ENCODE results near the gene CCL7. TPM values are rescaled to one million over a fixed set of nuclear protein-coding genes. Genes with fewer than 3 reads are reported as not detected.
A peak's percentile ranks its signal among the peaks of the same experiment; 100 is the strongest.

CCL7 gene
- total RNA-seq: not detected
- total RNA-seq (2013): not detected
- total RNA-seq: 0 to 2.9 (median 0) reads per million in 29 experiments

DNA sequence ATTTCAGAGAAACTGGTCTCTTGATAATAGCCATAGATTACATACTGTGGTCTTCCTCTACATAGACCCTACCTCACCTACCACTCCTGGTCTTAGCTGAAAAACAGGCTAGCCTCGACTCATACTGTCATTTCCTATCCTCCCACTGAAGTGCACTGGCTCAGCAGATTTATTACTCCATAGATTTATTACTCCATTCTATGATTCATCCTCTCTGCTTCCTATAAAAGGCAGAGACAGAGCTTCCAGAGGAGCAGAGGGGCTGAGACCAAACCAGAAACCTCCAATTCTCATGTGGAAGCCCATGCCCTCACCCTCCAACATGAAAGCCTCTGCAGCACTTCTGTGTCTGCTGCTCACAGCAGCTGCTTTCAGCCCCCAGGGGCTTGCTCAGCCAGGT, at the start of gene CCL7:
CCL7 (plus strand) TSS at position 253 of the 400 bp plus-strand sequence; CDS start at position 323, 70 bp downstream.
- no peak within 1 kb of the TSS for H3K27ac ChIP-seq (ENCODE audit: low read length)
- no peak within 1 kb of the TSS for H3K4me3 Mint-ChIP-seq
- H3K27me3 Mint-ChIP-seq: peaks cover 41 to 61% of the 10 kb centered on the region in 2 donors
- no peaks in the 10 kb centered on the region for H3K36me3 Mint-ChIP-seq
- WGBS (ENCODE audit: insufficient coverage): 0% methylated on average over 1 of the region's 1 CpG
- H3K4me1 Mint-ChIP-seq: no peaks in the 10 kb centered on the region
- ChIA-PET CTCF (no interaction called here), POLR2A (no interaction called here)
- ATAC-seq (replicated peaks in 1 of 4) (no peak), DNase-seq (no peak)
- no peak within 1 kb of the TSS for H3K27ac Mint-ChIP-seq
- no peaks in the 10 kb centered on the region for H3K9me3 Mint-ChIP-seq
- H3K36me3 ChIP-seq (ENCODE audit: control insufficient read depth in 2 of 2, extremely low read depth in 1 of 2, insufficient read depth in 1 of 2, low read length in 1 of 2): no peaks in the 10 kb centered on the region
- H3K9me3 ChIP-seq: no peaks in the 10 kb centered on the region
- peaks cover 0 to 10% of the 10 kb centered on the region in 2 experiments for H3K27me3 ChIP-seq (replicated peaks in 1 of 2; ENCODE audit: control insufficient read depth in 2 of 2, extremely low read depth in 1 of 2, insufficient read depth in 2 of 2, low read length in 1 of 2)
- H3K4me1 ChIP-seq (ENCODE audit: control insufficient read depth in 1 of 2, extremely low read depth in 1 of 2, insufficient read depth in 2 of 2, low read length in 2 of 2): no peaks in the 10 kb centered on the region
- no peak within 1 kb of the TSS for H3K4me3 ChIP-seq (ENCODE audit: control insufficient read depth in 1 of 2, extremely low read depth in 1 of 2, low read length in 1 of 2)

DNA sequence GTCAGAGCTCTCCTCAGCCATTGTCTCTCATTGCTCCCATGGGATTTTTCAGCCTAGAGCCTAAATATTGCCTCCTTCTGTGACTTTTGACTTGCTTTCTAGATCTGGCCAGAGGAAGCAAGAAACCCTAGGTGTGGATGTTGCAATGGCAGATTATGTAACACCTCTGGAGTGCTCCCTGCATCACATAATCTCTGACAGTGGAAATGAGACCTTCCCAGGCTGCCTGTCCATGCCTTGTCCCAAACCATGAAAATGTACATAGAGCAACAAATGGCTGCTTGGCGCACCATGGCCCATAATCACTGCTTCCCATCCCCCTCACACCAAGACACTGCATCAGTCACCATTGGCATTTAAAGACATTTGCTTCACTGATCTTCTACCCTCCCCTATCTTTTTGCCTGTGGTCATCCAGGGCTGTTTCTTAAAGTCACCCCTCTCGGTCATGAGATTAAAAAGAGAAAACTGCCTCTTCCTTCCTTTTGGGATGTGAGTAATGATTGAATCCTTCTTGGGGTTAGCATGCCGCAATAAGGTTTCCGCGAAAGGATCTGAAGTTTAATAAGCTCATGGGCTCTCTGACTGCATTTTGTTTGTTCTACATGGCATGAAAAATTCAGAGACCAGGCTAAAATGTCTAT, 49.1 kb upstream of the CCL7 start:
- POLR2A ChIA-PET: no interaction called here

DNA sequence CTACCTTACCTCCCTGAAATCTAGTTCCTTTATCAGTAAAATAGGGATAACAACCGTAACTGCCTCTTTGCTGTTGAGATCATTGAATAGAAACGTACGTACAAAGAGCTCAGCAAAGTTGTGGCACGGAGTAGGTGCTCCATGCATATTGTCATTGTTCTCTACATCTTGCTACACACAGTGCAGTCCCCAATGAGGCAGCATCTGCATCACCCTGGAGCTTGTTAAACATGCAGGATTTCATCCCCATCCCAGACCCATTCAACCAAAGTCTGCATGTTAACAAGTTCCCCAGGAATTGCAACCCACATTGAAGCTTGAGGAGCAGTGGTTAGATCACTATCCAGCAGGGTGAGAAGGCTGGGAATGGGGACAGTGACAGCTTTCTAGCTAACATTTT, 48.6 kb upstream of the CCL7 start:
- H3K36me3 ChIP-seq (ENCODE audit: control insufficient read depth in 2 of 2, extremely low read depth in 1 of 2, insufficient read depth in 1 of 2, low read length in 1 of 2): no peaks in the 10 kb centered on the region
- peaks cover 0 to 4% of the 10 kb centered on the region in 2 experiments for H3K27me3 ChIP-seq (replicated peaks in 1 of 2; ENCODE audit: control insufficient read depth in 2 of 2, extremely low read depth in 1 of 2, insufficient read depth in 2 of 2, low read length in 1 of 2)
- H3K27ac ChIP-seq (ENCODE audit: low read length): no peak overlapping the region
- WGBS (ENCODE audit: insufficient coverage): 95% methylated on average over 4 of the region's 4 CpGs
- no peaks in the 10 kb centered on the region for H3K9me3 ChIP-seq
- Mint-ChIP-seq H3K27ac (no peak overlapping the region), H3K4me3 (no peak overlapping the region), H3K9me3 (no peaks in the 10 kb centered on the region), H3K4me1 (no peaks in the 10 kb centered on the region), H3K36me3 (no peaks in the 10 kb centered on the region), H3K27me3 (peaks cover 30 to 51% of the 10 kb centered on the region in 2 donors)
- ATAC-seq (replicated peaks in 1 of 4) (no peak), DNase-seq (no peak)
- ChIA-PET CTCF (no interaction called here), POLR2A (no interaction called here)
- H3K4me1 ChIP-seq (ENCODE audit: control insufficient read depth in 1 of 2, extremely low read depth in 1 of 2, insufficient read depth in 2 of 2, low read length in 2 of 2): no peaks in the 10 kb centered on the region
- no peak overlapping the region for H3K4me3 ChIP-seq (ENCODE audit: control insufficient read depth in 1 of 2, extremely low read depth in 1 of 2, low read length in 1 of 2)

More for the DNA sequence above, 49.1 kb upstream of the CCL7 start:
- Mint-ChIP-seq H3K9me3 (peaks cover 0 to 4% (median 0%) of the 10 kb centered on the region in 3 donors), H3K27me3 (peaks cover 34 to 55% of the 10 kb centered on the region in 2 donors), H3K4me1 (no peaks in the 10 kb centered on the region), H3K27ac (peak overlapping the region in 1 of 2 donors; percentile 6), H3K36me3 (no peaks in the 10 kb centered on the region), H3K4me3 (no peak overlapping the region)
- ATAC-seq (replicated peaks in 1 of 4) (no peak), DNase-seq (no peak)
- CTCF ChIA-PET: no interaction called here
- no peak overlapping the region for H3K27ac ChIP-seq (ENCODE audit: low read length)
- H3K4me1 ChIP-seq (ENCODE audit: control insufficient read depth in 1 of 2, extremely low read depth in 1 of 2, insufficient read depth in 2 of 2, low read length in 2 of 2): no peaks in the 10 kb centered on the region
- no peaks in the 10 kb centered on the region for H3K36me3 ChIP-seq (ENCODE audit: control insufficient read depth in 2 of 2, extremely low read depth in 1 of 2, insufficient read depth in 1 of 2, low read length in 1 of 2)
- WGBS (ENCODE audit: insufficient coverage): 91% methylated on average over 1 of the region's 5 CpGs
- H3K4me3 ChIP-seq (ENCODE audit: control insufficient read depth in 1 of 2, extremely low read depth in 1 of 2, low read length in 1 of 2): no peak overlapping the region
- peaks cover 0 to 4% of the 10 kb centered on the region in 2 experiments for H3K27me3 ChIP-seq (replicated peaks in 1 of 2; ENCODE audit: control insufficient read depth in 2 of 2, extremely low read depth in 1 of 2, insufficient read depth in 2 of 2, low read length in 1 of 2)
- no peaks in the 10 kb centered on the region for H3K9me3 ChIP-seq

DNA sequence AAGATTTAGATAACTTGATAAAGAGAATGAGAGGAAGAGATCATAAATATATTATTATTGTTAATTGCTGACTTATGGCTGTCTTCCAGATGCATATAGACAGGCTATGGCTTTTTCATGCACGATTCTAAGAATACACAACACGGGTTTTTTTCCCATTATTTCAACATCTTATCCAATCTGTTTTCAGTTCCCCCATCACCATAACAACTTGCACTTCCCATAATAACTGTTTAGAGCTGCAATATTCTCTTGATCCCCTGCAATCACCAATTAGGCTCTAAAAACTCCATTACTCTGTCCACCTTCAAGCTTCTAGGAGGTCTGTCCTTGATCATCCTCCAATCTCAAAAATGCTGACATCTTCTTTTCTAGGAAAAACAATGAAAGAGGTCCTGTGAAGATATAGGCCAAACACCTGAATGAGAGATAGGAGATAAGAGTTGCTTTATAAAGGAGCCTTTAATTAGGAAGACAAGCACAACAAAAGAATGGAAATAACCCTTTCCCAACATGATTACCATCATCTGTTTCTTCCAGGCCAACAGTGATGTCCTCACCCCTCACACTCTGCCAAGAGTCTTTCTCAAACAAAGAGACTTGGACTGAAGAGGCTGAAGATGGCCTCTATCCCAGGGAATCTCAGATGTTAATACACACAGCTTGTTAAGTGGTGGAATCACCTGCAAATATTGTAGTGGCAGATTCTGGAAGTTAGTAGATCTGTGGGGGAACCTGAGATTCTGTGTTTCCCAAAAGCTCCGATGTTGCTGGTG, 47.1 kb upstream of the CCL7 start:
- Histone ChIP-seq H3K27me3 (replicated peaks in 1 of 2; ENCODE audit: control insufficient read depth in 2 of 2, extremely low read depth in 1 of 2, insufficient read depth in 2 of 2, low read length in 1 of 2) (peaks cover 0 to 3% of the 10 kb centered on the region in 2 experiments), H3K4me1 (ENCODE audit: control insufficient read depth in 1 of 2, extremely low read depth in 1 of 2, insufficient read depth in 2 of 2, low read length in 2 of 2) (no peaks in the 10 kb centered on the region), H3K9me3 (no peaks in the 10 kb centered on the region), H3K27ac (ENCODE audit: low read length) (no peak overlapping the region), H3K4me3 (ENCODE audit: control insufficient read depth in 1 of 2, extremely low read depth in 1 of 2, low read length in 1 of 2) (no peak overlapping the region), H3K36me3 (ENCODE audit: control insufficient read depth in 2 of 2, extremely low read depth in 1 of 2, insufficient read depth in 1 of 2, low read length in 1 of 2) (no peaks in the 10 kb centered on the region)
- H3K4me1 Mint-ChIP-seq: no peaks in the 10 kb centered on the region
- H3K9me3 Mint-ChIP-seq: no peaks in the 10 kb centered on the region
- no peaks in the 10 kb centered on the region for H3K36me3 Mint-ChIP-seq
- WGBS (ENCODE audit: insufficient coverage): 63% methylated on average over 2 of the region's 3 CpGs
- H3K27ac Mint-ChIP-seq: no peak overlapping the region
- ChIA-PET POLR2A (no interaction called here), CTCF (no interaction called here)
- no peak overlapping the region for H3K4me3 Mint-ChIP-seq
- DNase-seq (no peak), ATAC-seq (replicated peaks in 1 of 4) (no peak)
- H3K27me3 Mint-ChIP-seq: peaks cover 24 to 44% of the 10 kb centered on the region in 2 donors

DNA sequence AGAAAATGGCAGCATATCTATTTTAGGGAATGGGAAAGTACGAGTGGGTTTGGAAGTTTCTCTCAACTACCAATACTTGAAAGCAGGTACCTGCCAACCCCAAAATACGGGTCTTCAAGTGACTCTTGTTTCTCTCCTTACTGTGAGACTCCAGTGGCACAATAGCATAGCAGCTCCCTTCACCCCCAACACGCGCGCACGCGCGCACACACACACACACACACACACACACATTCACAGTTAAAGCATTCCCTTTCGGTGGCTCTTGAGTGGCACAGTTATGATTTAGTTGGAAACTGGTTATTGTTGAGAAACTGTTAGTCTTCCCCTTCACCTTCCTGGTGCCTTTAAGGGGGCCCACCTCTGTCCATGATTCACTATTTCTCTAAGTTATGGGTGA, 45.0 kb upstream of the CCL7 start:
- H3K27me3 Mint-ChIP-seq: peaks cover 34 to 41% of the 10 kb centered on the region in 2 donors
- ChIA-PET POLR2A (no interaction called here), CTCF (interaction anchor here in 1 of 2 donors (0.6 kb wide), 1 partner anchor 443 kb away, joined by 3 read pairs; no protein-coding TSS in a partner anchor)
- H3K4me3 ChIP-seq (ENCODE audit: control insufficient read depth in 1 of 2, extremely low read depth in 1 of 2, low read length in 1 of 2): no peak overlapping the region
- H3K27ac Mint-ChIP-seq: no peak overlapping the region
- no peaks in the 10 kb centered on the region for H3K4me1 ChIP-seq (ENCODE audit: control insufficient read depth in 1 of 2, extremely low read depth in 1 of 2, insufficient read depth in 2 of 2, low read length in 2 of 2)
- no peaks in the 10 kb centered on the region for H3K9me3 ChIP-seq
- DNase-seq (no peak), ATAC-seq (replicated peaks in 1 of 4) (no peak)
- no peaks in the 10 kb centered on the region for H3K36me3 Mint-ChIP-seq
- peaks cover 0 to 2% of the 10 kb centered on the region in 2 experiments for H3K27me3 ChIP-seq (replicated peaks in 1 of 2; ENCODE audit: control insufficient read depth in 2 of 2, extremely low read depth in 1 of 2, insufficient read depth in 2 of 2, low read length in 1 of 2)
- no peak overlapping the region for H3K4me3 Mint-ChIP-seq
- no peaks in the 10 kb centered on the region for H3K36me3 ChIP-seq (ENCODE audit: control insufficient read depth in 2 of 2, extremely low read depth in 1 of 2, insufficient read depth in 1 of 2, low read length in 1 of 2)
- 50% methylated on average over 1 of the region's 9 CpGs for WGBS (ENCODE audit: insufficient coverage)
- H3K9me3 Mint-ChIP-seq: peaks cover 2 to 8% (median 4%) of the 10 kb centered on the region in 3 donors
- no peaks in the 10 kb centered on the region for H3K4me1 Mint-ChIP-seq
- H3K27ac ChIP-seq (ENCODE audit: low read length): no peak overlapping the region

DNA sequence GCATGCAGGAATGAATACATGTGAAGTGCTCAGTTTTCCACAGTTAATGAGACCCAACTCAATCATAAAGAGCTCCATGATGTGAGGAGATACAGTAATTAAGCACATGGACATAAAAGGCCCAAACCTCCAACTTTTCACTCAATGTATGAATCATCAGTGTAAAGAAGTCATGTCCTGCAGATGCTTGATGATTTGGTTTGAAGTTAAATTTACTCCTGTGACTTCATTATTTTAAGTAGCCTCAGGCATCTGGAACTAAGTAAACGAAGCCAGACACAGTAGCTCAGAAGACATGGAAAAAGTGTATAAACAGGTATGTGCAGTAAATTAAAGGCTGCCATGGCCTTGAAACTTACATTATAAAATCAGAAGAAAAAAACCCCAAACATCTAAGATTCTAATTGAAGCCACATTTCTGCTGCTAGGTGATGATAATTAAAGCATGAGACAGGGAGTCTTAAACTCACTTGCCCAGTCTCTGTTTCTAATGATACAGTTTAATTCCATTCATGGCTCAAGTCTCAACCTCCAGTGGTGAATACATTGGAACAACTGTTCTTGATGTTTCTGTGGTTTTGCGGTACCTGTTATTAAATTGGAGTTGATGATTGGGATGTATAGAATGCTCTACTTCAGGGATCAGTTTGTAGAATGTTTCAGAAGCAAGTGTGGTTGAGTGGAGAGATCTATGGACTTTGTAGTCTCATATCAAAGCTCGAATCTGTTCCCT, 43.8 kb upstream of the CCL7 start:
- Mint-ChIP-seq H3K4me3 (no peak overlapping the region), H3K9me3 (peaks cover 2 to 15% (median 4%) of the 10 kb centered on the region in 3 donors), H3K4me1 (no peaks in the 10 kb centered on the region), H3K27ac (no peak overlapping the region), H3K27me3 (peaks cover 36 to 41% of the 10 kb centered on the region in 2 donors), H3K36me3 (no peaks in the 10 kb centered on the region)
- H3K9me3 ChIP-seq: no peaks in the 10 kb centered on the region
- peaks cover 0 to 4% of the 10 kb centered on the region in 2 experiments for H3K27me3 ChIP-seq (replicated peaks in 1 of 2; ENCODE audit: control insufficient read depth in 2 of 2, extremely low read depth in 1 of 2, insufficient read depth in 2 of 2, low read length in 1 of 2)
- H3K36me3 ChIP-seq (ENCODE audit: control insufficient read depth in 2 of 2, extremely low read depth in 1 of 2, insufficient read depth in 1 of 2, low read length in 1 of 2): no peaks in the 10 kb centered on the region
- H3K27ac ChIP-seq (ENCODE audit: low read length): no peak overlapping the region
- DNase-seq (no peak), ATAC-seq (replicated peaks in 1 of 4) (no peak)
- H3K4me3 ChIP-seq (ENCODE audit: control insufficient read depth in 1 of 2, extremely low read depth in 1 of 2, low read length in 1 of 2): no peak overlapping the region
- no peaks in the 10 kb centered on the region for H3K4me1 ChIP-seq (ENCODE audit: control insufficient read depth in 1 of 2, extremely low read depth in 1 of 2, insufficient read depth in 2 of 2, low read length in 2 of 2)
- CTCF ChIA-PET: interaction anchor here in 1 of 2 donors (0.7 kb wide), 1 partner anchor 57 kb away, joined by 3 read pairs; no protein-coding TSS in a partner anchor
- WGBS (ENCODE audit: insufficient coverage): 89% methylated on average over 1 of the region's 3 CpGs
- POLR2A ChIA-PET: no interaction called here

All from T-cell (primary cell).